Measurements from ENCODE around the gene PLEKHG2. TPM values are rescaled to one million over a fixed set of nuclear protein-coding genes. Genes with fewer than 3 reads are reported as not detected.

PLEKHG2 gene
- total RNA-seq, 1 experiment from 2014 or later: 5.3 TPM

Other genes with a start within 250 kb of the PLEKHG2 start
- not detected in 2 replicates for gene NCCRP1, start 215.7 kb upstream of the PLEKHG2 start, total RNA-seq (2014; rRNA removed; shearing (Covaris generic))
- gene SYCN, start 208.4 kb upstream of the PLEKHG2 start, total RNA-seq (2014; rRNA removed; shearing (Covaris generic)): not detected in 2 replicates
- not detected in 2 replicates for gene IFNL3, start 167.7 kb upstream of the PLEKHG2 start, total RNA-seq (2014; rRNA removed; shearing (Covaris generic))
- gene IFNL4, start 163.8 kb upstream of the PLEKHG2 start, total RNA-seq (2014; rRNA removed; shearing (Covaris generic)): not detected in 2 replicates
- gene IFNL2, start 144.3 kb upstream of the PLEKHG2 start, total RNA-seq (2014; rRNA removed; shearing (Covaris generic)): not detected in 2 replicates
- gene IFNL1, start 116.3 kb upstream of the PLEKHG2 start, total RNA-seq (2014; rRNA removed; shearing (Covaris generic)): not detected in 2 replicates
- 0.68 and 0.72 TPM in 2 replicates for gene LRFN1, start 91.8 kb upstream of the PLEKHG2 start, total RNA-seq (2014; rRNA removed; shearing (Covaris generic))
- gene GMFG, start 76.6 kb upstream of the PLEKHG2 start, total RNA-seq (2014; rRNA removed; shearing (Covaris generic)): 13.3 and 14.1 TPM in 2 replicates
- gene SAMD4B, start 70.2 kb upstream of the PLEKHG2 start, total RNA-seq (2014; rRNA removed; shearing (Covaris generic)): 33.9 and 35.3 TPM in 2 replicates
- 40.8 and 62.0 TPM in 2 replicates for gene PAF1, start 21.6 kb upstream of the PLEKHG2 start, total RNA-seq (2014; rRNA removed; shearing (Covaris generic))
- gene MED29, start 21.3 kb upstream of the PLEKHG2 start, total RNA-seq (2014; rRNA removed; shearing (Covaris generic)): 26.7 and 58.5 TPM in 2 replicates
- gene ZFP36, start 5.8 kb upstream of the PLEKHG2 start, total RNA-seq (2014; rRNA removed; shearing (Covaris generic)): 4.0 and 5.7 TPM in 2 replicates
- gene RPS16, start 23.3 kb downstream of the PLEKHG2 start, total RNA-seq (2014; rRNA removed; shearing (Covaris generic)): 8.0 and 83.0 TPM in 2 replicates
- 70.1 and 75.0 TPM in 2 replicates for gene SUPT5H, start 32.9 kb downstream of the PLEKHG2 start, total RNA-seq (2014; rRNA removed; shearing (Covaris generic))
- 91.9 and 122 TPM in 2 replicates for gene TIMM50, start 68.2 kb downstream of the PLEKHG2 start, total RNA-seq (2014; rRNA removed; shearing (Covaris generic))
- 2.0 and 2.2 TPM in 2 replicates for gene DLL3, start 86.3 kb downstream of the PLEKHG2 start, total RNA-seq (2014; rRNA removed; shearing (Covaris generic))
- gene SELENOV, start 102.5 kb downstream of the PLEKHG2 start, total RNA-seq (2014; rRNA removed; shearing (Covaris generic)): not detected in 2 replicates
- gene EID2B, start 120.2 kb downstream of the PLEKHG2 start, total RNA-seq (2014; rRNA removed; shearing (Covaris generic)): 3.2 and 3.3 TPM in 2 replicates
- 10.8 and 11.5 TPM in 2 replicates for gene EID2, start 127.5 kb downstream of the PLEKHG2 start, total RNA-seq (2014; rRNA removed; shearing (Covaris generic))
- not detected in 2 replicates for gene LGALS13, start 189.9 kb downstream of the PLEKHG2 start, total RNA-seq (2014; rRNA removed; shearing (Covaris generic))
- not detected in 2 replicates for gene LGALS16, start 243.2 kb downstream of the PLEKHG2 start, total RNA-seq (2014; rRNA removed; shearing (Covaris generic))

Data from H4 (cell line).